HG02870 (cell line): ENCODE data around the gene KDSR.
A peak's percentile ranks its signal among the peaks of the same experiment; 100 is the strongest.

Experiments used
- ATAC-seq: cut with Tn5 transposase; IDR thresholded peaks from one replicate; pipeline ENCODE4 v1.9.1; 2021; ENCODE audit warnings: mild to moderate bottlenecking, moderate library complexity; ENCODE audit not compliant: unreplicated experiment

Gene KDSR

GRCh38 chr18:63286926-63287325, 80.1 kb downstream of the KDSR start:
- ATAC-seq = no peak

- peak; percentile 94 for ATAC-seq
Observed at GRCh38 chr18:63284827-63285733, 81.9 kb downstream of the KDSR start.

- no peak for ATAC-seq
Observed at GRCh38 chr18:63284173-63284799, 82.7 kb downstream of the KDSR start.

GRCh38 chr18:63283305-63284094, 83.5 kb downstream of the KDSR start:
- ATAC-seq = no peak

- no peak for ATAC-seq
Observed at GRCh38 chr18:63282793-63283192, 84.2 kb downstream of the KDSR start.
